ENCODE measurements around the gene IGF2R.

IGF2R gene

DNA sequence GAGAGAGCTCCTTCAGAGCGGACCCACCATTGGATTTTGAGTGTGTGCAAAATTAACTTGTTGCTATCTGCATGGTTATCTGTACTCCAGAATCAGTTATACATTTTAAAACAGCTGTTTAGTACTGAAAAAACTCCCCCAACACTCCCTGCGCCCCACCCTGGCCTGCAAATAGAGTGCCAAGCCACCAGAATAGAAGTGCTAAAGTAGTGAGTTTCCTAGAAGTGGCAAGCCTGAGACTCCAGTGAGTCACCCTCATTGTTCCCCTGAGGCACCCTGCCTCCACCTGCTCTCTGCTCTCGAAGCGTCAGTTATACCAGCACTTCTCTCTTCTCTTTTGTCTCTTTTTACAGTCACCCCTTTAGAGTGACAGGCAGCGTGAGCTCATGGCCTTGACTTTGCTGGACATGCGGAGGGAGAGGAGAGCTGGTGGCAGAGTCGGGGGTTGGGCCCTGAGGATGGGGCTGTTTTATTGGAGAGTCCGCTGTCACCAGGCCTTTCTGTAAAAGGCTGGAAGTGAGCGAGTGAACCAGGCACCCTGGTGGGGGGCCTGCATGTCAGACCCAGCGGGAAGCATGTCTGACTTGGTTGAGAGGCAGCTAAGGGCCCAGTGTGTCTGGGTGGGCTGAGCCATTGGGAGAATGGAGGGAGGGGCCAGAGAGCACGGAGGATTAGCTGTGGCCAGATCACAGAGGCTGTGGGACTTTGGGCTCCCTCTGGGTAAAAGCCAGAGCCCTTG, 10.4 kb downstream of the IGF2R start:
- no peak overlapping the region for H3K4me3 ChIP-seq (ENCODE audit: low read depth, low read length)
- in situ Hi-C loops (cut with HindIII; ENCODE audit: low sequenced_read_pairs) = no loop called here
- TF ChIP-seq, protein P1, sequence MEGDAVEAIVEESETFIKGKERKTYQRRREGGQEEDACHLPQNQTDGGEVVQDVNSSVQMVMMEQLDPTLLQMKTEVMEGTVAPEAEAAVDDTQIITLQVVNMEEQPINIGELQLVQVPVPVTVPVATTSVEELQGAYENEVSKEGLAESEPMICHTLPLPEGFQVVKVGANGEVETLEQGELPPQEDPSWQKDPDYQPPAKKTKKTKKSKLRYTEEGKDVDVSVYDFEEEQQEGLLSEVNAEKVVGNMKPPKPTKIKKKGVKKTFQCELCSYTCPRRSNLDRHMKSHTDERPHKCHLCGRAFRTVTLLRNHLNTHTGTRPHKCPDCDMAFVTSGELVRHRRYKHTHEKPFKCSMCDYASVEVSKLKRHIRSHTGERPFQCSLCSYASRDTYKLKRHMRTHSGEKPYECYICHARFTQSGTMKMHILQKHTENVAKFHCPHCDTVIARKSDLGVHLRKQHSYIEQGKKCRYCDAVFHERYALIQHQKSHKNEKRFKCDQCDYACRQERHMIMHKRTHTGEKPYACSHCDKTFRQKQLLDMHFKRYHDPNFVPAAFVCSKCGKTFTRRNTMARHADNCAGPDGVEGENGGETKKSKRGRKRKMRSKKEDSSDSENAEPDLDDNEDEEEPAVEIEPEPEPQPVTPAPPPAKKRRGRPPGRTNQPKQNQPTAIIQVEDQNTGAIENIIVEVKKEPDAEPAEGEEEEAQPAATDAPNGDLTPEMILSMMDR (IDR thresholded peaks at IDR 0.05; ENCODE audit: low read depth, low read length, missing control alignments) = no peak
- no peak for DNase-seq (ENCODE audit: low read depth)

DNA sequence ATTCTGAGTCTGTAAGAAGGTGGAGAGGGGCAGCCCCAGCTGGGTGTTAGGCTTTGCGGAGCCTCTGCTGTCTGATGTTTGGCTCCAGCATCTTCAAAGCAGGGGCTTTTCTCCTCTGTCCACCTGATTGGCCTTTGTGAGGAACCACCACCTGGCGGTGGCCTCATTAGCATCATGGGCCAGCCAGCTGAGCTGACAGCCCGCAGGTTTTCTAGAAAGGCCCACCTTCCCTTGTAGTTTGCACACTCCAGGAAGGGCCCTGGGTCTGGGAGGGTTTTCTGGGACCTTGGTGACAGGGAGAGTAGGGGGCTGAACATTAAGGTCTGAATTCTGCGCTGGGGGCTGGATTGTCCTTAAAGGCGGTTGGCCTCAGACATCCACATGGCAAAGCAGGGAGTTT, 11.6 kb downstream of the IGF2R start:
- in situ Hi-C loops (cut with HindIII; ENCODE audit: low sequenced_read_pairs) = no loop called here
- no peak overlapping the region for H3K4me3 ChIP-seq (ENCODE audit: low read depth, low read length)

DNA sequence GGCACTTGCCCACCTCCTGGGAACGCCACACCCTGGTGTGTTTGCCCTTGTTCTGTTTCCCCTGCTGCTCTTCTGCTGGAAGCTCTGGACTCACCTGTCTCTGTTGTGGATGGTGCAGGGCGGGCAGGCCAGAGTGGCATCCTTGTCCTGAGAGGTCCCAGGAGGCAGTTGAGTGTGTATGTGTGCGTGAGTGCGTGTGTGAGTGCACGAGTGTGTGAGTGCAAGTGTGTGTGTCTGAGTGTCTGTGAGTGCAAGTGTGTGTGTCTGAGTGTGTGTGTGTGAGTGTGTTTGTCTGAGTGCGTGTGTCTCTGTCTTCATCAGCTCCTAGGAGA, 12.2 kb downstream of the IGF2R start:
- no peak for DNase-seq (ENCODE audit: low read depth)
- TF ChIP-seq, protein P1 (IDR thresholded peaks at IDR 0.05; ENCODE audit: low read depth, low read length, missing control alignments) = no peak
- in situ Hi-C loops (cut with HindIII; ENCODE audit: low sequenced_read_pairs) = no loop called here
- H3K4me3 ChIP-seq (ENCODE audit: low read depth, low read length) = no peak overlapping the region

More for the DNA sequence above, 11.6 kb downstream of the IGF2R start:
- TF ChIP-seq, protein P1 (IDR thresholded peaks at IDR 0.05; ENCODE audit: low read depth, low read length, missing control alignments) = no peak
- no peak for DNase-seq (ENCODE audit: low read depth)

DNA sequence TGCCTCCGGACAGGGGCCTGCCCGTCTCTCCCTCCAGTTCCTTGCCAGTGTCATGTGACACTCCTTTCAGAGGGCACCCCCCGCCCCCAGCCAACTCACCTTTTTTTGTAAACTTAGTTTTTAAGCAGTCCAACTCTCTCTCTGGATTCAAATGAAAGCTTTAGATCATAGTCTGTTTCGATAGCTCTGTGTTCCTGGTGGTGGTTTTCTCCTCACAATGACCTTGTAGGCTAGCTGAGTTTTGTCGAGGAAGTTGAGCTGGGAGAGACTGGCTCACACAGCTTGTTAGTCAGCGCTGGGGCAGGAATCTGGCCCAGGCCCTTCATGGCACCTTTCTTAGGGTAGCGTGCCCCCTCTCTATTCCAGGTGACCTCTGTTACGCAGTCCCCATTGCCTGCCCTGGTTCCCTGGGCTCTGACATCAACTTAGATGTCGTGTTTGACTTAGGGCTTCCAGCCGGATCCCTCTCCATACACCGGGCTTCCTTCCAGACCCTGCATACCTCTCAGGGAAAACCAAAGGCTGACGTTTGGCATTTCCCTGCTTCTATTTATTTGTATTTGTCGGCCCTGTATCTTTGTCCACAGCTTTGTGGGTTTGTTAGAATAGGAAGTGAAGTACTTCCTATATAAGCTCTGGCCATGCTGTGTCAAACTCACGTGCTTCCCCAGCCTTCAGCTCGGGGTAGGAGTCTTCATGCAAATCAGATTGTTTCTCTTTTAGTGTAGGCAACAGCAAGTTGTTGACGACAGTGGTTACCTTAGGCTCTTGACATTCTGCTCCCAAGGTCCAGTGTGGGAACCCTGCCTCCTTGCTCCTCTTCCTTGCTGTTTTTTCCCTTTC, 12.7 kb downstream of the IGF2R start:
- in situ Hi-C loops (cut with HindIII; ENCODE audit: low sequenced_read_pairs) = no loop called here
- H3K4me3 ChIP-seq (ENCODE audit: low read depth, low read length) = no peak overlapping the region
- TF ChIP-seq, protein P1 (IDR thresholded peaks at IDR 0.05; ENCODE audit: low read depth, low read length, missing control alignments) = no peak
- peak; percentile 83 for DNase-seq (ENCODE audit: low read depth)

DNA sequence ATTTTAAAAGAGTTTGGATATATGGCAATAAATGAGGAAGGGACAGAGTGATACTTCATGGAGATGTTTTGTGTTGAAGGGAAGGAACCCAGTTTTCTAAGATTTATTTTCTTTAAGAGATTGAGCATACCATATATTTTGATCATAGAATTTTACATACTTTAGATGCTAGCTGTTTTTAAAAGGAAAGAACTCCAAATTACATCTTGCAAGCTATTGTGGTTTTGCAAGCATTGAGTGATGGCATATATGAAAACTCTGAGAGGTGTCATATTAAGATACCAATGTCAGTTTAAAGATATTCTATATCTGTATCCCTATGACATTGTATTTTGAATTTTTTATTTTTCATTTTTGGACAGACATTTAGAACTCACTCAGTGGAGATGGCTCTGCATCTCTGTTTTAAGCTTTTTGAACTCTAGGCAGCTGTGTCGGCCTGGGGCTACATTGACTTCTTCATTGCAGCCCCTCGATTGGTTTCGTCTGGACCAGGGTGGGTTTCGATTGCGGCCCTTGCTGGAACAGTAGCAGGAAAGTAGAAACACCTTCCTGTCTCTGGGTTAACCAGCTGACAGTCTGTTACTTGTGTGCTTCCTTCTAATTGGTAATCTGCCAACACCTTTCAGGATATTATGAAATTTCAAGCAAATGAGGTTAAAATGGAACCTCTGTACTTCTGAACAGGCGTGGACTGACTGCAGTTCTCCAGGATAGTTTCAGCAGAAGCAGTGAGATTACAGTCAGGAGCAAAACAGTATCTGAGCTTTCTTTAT, 14.0 kb downstream of the IGF2R start:
- in situ Hi-C loops (cut with HindIII; ENCODE audit: low sequenced_read_pairs) = no loop called here
- TF ChIP-seq, protein P1 (IDR thresholded peaks at IDR 0.05; ENCODE audit: low read depth, low read length, missing control alignments) = no peak
- DNase-seq (ENCODE audit: low read depth) = no peak
- no peak overlapping the region for H3K4me3 ChIP-seq (ENCODE audit: low read depth, low read length)

DNA sequence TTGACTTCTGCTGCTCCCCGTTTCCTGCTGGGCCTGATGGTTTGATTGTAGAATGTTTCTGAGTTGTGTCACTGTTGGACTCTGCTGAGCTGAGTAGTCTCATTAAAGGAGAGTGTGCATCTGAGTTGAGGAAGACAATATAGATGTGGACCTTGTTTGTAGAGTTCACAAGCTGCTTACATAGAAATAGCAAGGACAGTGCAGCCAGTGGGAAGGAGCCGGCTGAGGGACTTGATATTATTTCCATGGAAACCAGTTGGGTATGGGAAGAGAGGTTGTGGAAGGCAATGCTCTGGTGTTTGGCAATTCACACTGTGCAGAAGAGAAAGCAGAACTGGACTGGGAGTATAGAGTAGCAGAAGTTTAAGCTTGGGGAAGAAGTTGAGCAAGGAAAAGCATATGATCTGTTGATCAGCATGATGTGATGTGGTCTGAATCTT, 14.8 kb downstream of the IGF2R start:
- TF ChIP-seq, protein P1 (IDR thresholded peaks at IDR 0.05; ENCODE audit: low read depth, low read length, missing control alignments) = no peak
- DNase-seq (ENCODE audit: low read depth) = no peak
- no peak overlapping the region for H3K4me3 ChIP-seq (ENCODE audit: low read depth, low read length)
- in situ Hi-C loops (cut with HindIII; ENCODE audit: low sequenced_read_pairs) = no loop called here

Measured in astrocyte of the cerebellum (primary cell).